Spleen (tissue), 7 donors: Measurements from ENCODE around the gene ZNF675.

ENCODE experiments used
- POLR2A ChIP-seq, 3 donors: fragments of 450-650 bp; IDR thresholded peaks; one replicate each; pipeline ENCODE4 v1.5.1; 2017; ENCODE audit warnings: antibody characterized with exemption in 3 of 3, mild to moderate bottlenecking in 1 of 3
- TF ChIP-seq, protein P1 (sequence below), 11 experiments: fragments of 200-600 bp in 7 of 11; fragments of 450-650 bp in 4 of 11; sonication (generic) in 4 of 11; IDR thresholded peaks in 8 of 11; conservative IDR thresholded peaks in 3 of 11; 1 replicate in 7 of 11; 2 replicates in 4 of 11; pipeline versions ENCODE4 v1.4.0 to v1.8.0; 2016 to 2021; ENCODE audit warnings: antibody characterized with exemption in 11 of 11, inconsistent platforms in 4 of 11, mild to moderate bottlenecking in 1 of 11
- donor health status: DM: no; HTN: no; CAD: no; lungs with moderate emphysema.
- donor health status: DM: no; HTN: no; CAD: no.
- donor health status: DM: no; HTN: no; CAD: no.

DNA sequence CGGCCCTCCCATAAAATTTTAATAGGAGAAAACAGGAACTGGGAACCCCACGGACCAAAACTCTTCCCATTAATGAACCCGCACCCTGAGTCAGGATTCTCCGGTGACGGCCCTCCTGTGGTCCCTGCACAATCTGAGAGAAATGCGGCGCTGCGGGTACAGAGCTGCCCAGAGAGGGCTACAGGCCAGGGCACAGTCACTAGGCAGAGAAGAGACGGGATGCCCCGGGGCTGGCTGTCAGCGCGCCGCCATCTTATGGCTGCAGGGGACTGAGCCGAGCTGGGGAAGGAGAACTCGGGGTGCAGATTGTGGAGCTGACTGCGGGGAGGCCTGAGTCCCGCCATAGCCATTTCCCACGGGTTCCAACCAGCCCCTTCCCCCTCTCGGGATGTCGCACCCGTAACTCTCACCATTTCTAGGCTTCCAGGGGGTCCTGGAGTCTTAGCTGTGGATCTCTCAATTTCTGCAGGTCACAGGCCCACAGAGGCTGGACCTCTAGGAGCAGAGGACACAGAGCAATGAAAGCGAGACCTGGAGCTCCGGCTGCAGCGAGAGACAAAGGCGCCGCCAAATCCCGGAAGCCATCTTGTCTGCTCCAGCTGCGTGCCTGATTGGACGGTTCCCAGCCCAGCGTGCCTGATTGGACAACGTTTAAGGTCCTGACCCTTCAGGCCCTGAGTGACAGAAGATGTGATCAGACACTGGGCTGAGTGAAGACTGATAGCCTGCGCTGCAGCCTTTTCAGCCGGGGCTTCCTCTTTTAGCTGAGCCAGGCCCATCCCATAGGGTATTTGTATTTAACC lies at the start of gene ZNF675:
- TF ChIP-seq, protein P1, sequence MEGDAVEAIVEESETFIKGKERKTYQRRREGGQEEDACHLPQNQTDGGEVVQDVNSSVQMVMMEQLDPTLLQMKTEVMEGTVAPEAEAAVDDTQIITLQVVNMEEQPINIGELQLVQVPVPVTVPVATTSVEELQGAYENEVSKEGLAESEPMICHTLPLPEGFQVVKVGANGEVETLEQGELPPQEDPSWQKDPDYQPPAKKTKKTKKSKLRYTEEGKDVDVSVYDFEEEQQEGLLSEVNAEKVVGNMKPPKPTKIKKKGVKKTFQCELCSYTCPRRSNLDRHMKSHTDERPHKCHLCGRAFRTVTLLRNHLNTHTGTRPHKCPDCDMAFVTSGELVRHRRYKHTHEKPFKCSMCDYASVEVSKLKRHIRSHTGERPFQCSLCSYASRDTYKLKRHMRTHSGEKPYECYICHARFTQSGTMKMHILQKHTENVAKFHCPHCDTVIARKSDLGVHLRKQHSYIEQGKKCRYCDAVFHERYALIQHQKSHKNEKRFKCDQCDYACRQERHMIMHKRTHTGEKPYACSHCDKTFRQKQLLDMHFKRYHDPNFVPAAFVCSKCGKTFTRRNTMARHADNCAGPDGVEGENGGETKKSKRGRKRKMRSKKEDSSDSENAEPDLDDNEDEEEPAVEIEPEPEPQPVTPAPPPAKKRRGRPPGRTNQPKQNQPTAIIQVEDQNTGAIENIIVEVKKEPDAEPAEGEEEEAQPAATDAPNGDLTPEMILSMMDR (IDR thresholded peaks at IDR 0.05 in 8 of 11, conservative IDR thresholded peaks at IDR 0.05 in 3 of 11) = no peak
- no peak for TF ChIP-seq POLR2A (IDR thresholded peaks at IDR 0.05)
